Epidermal melanocyte (primary cell): ENCODE measurements around the gene CEBPE.

Source experiments
- DNase-seq: peaks from one replicate; pipeline ENCODE4 v3.0.0; 2011; ENCODE audit warnings: low spot score; ENCODE audit not compliant: insufficient read length

CEBPE gene

DNA sequence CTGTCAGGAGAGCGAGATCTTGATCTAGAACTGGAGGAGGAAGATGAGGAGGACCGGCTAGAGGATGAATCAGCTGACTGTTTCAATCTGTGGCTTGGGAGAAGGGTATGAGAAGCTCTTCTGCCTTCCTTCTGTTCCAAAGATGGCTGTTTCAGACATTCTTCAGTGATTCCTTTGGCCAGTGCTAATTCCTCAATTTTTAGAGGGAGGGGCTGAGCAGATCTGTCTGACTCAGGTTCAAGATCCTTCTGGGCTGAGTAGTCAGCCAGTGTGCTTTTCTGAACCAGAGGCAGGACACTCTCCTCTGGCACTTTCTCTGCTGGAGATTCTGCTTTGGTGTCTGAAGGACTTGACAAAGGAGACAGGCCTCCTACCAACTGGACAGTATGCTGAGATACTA, 39.3 kb downstream of the CEBPE start:
- no peak for DNase-seq

DNA sequence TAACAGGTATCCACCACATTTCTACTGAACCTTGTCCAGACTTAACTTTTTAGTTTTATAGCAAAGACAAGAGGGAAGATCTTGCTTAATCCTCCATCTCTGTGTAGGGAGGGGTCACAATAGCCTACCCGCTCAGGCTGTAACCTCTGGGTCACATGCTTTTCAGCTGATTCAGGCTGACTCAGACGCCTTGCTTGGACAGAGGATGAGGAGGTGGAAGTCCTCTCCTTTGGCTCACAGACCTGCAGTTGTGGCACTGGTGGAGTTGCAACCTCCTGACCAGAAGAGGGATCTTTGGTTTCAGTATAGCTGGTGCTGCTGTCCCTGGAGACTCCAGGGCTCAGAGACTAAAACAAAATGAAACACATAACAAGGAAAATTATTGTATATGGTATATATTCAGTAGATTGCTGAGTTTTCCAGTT, 40.4 kb downstream of the CEBPE start:
- no peak for DNase-seq

DNA sequence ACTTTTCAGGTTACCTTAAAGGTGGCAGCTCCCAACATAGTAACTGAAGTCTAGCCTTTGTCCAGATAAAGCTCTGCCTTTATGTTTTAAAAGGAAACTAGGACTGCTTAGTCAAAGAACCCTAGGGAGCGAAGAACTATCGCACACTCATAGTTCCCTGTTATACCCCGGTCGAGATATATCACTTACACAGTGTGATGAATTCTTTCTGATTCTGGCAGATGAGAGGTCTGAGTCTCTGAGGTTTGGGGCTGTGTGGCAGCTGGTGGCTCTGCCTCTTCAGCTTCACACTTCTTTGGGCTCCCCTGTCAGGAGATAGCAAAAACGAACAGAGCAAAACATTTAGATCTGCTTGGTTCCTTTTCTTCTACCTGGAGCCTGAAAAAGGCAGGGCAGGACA, 41.1 kb downstream of the CEBPE start:
- DNase-seq, result no peak

DNA sequence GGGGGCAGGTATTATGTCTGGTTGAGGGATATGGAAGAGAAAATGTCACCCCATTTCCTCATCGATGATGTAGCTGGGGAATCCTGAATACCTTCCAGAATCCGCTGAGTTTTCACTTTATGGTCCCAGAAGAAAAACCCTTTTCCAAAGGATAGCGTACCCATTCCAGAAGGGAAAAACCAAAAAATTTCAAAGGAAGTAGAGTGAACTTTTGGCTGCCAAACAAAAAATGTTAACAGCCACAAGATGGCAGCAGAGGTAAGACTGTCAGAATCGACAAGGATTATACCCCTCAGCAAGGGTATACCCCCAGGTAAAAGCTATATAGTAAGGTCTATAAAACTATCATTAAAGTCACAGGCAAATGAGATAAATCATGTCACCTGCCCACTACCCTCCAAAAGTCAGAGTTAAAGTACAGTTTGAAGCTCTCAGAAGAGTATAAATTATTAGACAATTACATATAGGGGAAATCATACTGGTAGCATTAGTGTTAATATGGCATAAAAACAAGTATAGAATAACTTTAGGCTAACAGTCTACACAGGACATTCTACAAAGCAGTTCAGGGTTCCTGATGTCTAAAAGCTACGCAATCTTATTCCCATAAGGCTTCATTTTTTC, 42.2 kb downstream of the CEBPE start:
- DNase-seq, result no peak

DNA sequence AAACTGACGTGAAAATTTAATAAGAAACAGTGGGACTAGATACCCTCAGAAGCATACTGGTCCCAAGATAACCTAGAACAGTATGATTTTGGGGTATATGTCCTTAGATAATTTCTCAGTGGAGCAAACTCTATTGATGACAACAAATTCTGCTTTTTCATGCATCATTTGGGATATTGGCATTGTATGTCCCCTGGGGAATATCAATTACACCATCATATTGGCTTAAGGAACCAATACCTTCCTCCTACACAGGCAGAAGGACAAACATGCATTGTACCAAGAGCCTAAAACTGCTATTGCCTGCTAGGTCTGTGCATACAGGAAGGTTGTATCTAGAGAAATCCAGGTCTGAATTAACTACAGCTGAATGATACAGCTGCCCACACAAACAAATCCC, 44.1 kb downstream of the CEBPE start:
- DNase-seq, result no peak

DNA sequence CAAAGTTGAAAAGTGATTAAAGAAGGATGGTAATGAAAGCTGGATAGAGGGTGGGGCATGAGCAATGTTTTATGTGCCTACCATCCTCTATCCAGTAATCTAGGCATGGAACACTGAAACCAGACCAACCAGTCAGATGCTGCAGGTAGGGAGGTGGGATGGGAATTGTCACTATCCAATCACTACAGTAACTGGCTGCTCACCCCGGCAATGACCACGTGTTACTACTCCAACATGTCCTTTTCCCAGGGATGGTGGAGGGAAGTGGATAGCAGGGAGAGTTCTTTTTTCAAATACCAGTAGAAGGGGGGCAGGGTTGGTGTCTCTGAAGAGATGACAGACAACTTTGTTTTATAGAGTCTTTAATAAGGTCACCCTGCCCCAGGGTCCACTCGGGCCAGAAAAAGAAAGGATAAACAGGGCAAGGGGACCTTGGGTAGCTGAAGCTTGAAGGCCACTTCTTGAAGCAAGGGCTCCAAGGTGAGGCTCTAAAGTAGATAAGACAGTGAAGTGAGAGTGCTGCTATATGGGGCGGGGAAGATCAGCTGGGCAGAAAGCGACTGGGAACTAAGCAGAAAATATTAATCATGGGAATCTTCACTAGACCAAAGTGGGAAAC, 47.0 kb downstream of the CEBPE start:
- no peak for DNase-seq

DNA sequence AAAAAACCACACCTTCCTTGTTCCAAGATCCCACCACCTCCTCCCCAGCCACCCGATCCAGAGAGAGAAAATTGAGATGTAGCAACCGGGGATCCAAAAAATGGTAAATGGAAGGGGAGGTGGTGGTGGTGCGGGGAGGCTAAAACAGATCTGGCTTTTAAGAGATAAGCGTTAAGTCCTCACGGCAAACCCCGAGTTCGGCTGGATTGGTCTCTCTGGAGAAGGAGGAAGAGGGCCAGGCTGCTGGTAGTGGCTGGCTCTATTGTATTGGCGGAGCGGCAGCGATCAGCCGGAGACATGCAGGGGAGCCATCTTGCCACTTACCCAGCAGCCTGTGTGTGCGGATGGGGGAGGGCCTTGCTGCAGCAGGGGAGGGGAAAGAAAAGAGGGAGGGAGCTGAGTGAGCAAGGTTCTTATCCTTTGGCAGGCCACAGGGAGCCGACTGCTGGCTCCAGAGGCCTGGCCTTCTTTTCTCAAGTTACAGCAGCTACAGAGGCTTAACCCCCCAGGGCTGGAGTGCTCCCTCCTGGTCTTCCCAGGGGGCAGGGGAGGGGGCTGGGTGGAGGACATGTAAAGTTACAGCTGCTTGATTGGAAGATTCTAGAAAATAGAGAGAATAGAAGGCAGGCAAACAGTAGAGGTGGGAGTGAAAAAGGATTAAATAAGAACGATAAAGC, 47.7 kb downstream of the CEBPE start:
- peak; percentile 87 for DNase-seq

DNA sequence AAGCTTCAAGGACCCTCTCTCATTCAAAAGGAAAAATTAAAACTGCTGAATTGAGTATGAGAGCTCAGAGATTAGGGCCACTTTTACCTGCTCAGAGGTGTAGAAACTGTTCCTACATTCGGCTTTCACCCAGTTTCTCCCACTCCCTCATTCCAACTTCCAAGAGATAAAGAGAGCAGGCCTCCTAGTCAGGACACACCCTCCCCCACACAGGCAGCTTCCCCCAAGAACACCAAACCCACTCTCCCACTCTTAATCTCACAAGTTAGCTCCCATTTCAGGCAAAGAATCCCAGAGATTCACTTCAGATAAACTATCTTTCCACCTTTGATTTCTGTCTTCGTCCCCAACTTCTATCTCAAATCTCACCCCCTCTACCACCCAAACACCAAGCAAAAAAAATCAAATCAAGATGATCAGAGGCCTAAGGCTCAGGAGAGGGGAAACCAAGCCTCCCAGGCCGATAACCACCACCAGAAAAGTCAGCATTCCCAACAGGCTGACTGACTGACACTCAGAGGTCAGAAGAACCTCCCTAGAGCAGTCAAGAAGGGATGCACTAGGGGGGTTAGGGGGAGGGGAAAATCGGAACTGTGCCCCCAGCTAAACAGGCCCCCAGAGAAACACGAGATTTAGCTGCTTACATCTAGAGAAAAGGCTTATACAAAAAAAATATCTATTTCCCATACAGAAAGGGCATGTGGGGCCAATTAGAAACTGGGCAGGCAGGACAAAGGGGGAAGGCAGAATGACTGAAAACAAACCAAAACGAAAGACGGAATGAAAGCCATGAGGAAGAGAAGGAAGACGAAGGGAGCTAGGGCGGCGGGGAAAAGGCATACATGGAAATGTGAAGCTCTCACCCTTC, 48.6 kb downstream of the CEBPE start:
- no peak for DNase-seq

DNA sequence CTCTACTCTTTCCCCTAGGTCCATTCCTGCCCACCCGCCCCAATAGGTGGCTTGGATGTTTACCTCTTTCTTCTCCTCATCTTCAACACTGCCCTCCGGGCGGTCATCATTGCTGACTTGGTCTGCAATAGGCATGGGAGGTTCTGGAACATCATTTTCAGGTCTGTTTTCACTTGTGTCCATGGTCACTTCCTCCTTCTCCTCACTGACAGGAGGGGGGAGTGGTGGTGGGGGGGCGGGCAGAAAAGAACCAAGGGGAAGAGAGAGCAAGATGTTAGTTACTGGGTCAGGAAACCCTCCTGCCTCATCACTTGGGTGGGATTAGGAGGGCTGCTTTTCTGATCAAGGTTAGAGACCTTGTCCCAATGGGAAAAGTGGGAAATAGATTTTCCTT, 49.6 kb downstream of the CEBPE start:
- no peak for DNase-seq

DNA sequence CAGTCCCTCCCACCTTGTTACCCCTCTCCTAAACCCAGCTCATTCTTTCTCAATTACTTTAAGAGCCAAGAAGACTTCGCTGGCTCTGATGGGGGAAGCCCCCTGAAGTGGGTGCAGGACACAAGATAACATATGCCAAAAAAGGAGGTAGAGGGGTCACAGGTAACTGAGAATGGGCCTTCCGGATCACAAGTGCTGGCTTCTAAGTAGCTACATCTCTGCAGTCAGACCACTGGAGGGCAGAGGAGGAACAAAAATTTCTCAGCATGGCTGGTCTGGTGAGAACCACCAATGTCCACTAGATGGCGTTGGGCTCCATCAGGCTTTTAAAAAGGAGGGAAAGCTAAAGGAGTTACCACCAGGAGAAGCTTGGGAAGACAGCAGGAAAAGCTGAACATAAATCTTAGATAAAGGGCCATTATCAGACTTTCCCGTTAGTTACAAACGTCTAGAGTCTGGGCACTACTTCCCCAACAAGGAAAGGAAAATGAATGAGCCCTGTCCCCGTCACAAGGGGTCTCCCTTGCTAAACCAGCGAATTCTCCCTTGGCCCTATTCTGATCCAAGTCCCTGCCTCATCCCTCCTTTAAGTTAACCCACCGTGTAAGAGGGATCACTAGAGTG, 50.2 kb downstream of the CEBPE start:
- peak; percentile 84 for DNase-seq

DNA sequence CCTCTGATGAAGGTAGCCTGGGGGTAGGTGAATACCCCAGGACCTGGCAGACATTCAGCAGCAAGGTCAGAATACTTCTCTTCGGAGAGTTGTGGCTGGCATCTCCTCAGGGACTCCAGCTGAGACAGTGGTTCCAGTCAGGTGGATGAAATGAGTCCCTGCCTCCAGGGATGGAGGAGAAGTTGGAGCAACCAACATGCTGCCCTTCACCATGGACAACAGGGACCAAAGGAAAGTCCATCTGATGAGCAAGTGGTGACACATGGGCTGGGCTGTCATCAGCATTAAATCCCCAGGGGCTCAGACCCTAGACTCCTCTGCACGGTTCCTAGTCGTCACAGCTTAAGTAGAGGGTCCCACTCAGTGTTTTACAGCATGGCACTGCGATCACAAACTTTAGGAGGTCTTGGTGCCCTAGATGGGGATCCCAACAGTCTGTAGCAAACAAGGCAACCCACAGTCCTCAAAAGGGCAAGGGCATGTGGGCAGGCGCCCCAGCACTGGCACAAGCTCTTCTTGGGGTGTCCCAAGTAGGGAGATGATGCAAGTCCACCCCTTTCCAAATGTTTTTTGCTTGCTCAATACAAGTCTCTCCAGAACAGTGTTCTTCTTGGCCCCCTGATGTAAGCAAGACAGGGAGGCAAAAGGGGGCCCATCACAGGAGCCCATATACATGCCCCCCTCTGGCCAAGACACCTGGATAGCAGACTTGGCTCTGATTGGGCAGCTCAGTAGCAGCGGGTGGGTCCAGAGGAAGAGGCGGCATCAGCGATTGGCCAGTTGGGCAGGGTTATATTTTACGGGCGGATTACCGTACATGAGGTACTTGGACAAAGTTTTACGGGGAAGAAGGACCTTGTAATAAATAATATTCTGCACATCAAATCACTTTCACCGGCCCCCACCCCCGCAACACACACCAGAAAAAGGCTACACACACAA, 50.9 kb downstream of the CEBPE start:
- DNase-seq, result no peak
